GM18499 (cell line): ENCODE measurements around the gene GFPT2.
A peak's percentile ranks its signal among the peaks of the same experiment; 100 is the strongest.
"Not testable (repeated sequence)": the region's sequence is repeated elsewhere in the genome, so short reads cannot be mapped to it uniquely, and the experiment has no call there.

Source experiments
- ATAC-seq: cut with Tn5 transposase; IDR thresholded peaks from one replicate; pipeline ENCODE4 v1.9.1; 2021; ENCODE audit warnings: moderate number of reproducible peaks; ENCODE audit not compliant: insufficient read depth, unreplicated experiment

GFPT2 gene

GRCh38 chr5:180313677-180314505 is 39.2 kb downstream of the GFPT2 start:
- ATAC-seq, result no peak

GRCh38 chr5:180311216-180311615 is 41.9 kb downstream of the GFPT2 start:
- ATAC-seq, result no peak

- no peak for ATAC-seq
Observed at GRCh38 chr5:180306796-180307195, 46.3 kb downstream of the GFPT2 start.

- ATAC-seq, result no peak
Observed at GRCh38 chr5:180305481-180305880, 47.7 kb downstream of the GFPT2 start.

- ATAC-seq, result no peak
Observed at GRCh38 chr5:180304431-180305375, 48.4 kb downstream of the GFPT2 start.

- ATAC-seq, result no peak
Observed at GRCh38 chr5:180304016-180304292, 49.2 kb downstream of the GFPT2 start.

- ATAC-seq, result no peak
Observed at GRCh38 chr5:180303226-180304015, 49.7 kb downstream of the GFPT2 start.

- ATAC-seq, result no peak
Observed at GRCh38 chr5:180302256-180302655, 50.9 kb downstream of the GFPT2 start.

- no peak for ATAC-seq
Observed at GRCh38 chr5:180301253-180301652, 51.9 kb downstream of the GFPT2 start.

GRCh38 chr5:180299526-180299925 is 53.6 kb downstream of the GFPT2 start:
- no peak for ATAC-seq

- ATAC-seq, result not testable (repeated sequence)
Observed at GRCh38 chr5:180299014-180299413, 54.1 kb downstream of the GFPT2 start.

- no peak for ATAC-seq
Observed at GRCh38 chr5:180297587-180298282, 55.4 kb downstream of the GFPT2 start.

- no peak for ATAC-seq
Observed at GRCh38 chr5:180296771-180297170, 56.4 kb downstream of the GFPT2 start.

- ATAC-seq, result no peak
Observed at GRCh38 chr5:180294913-180295555, 58.1 kb downstream of the GFPT2 start.

- no peak for ATAC-seq
Observed at GRCh38 chr5:180294411-180294810, 58.7 kb downstream of the GFPT2 start.

GRCh38 chr5:180291943-180292831 is 60.9 kb downstream of the GFPT2 start, which contains the start of gene MAPK9:
Gene MAPK9, minus strand, starts transcription at chr5:180292083. Its CDS starts 11,522 bp downstream, at chr5:180280561.
- ATAC-seq, result peak; percentile 41

- peak; percentile 10 for ATAC-seq
Observed at GRCh38 chr5:180291234-180291940, 61.7 kb downstream of the GFPT2 start.
